Stomach (tissue), 9 donors: ENCODE measurements around the gene OR13J1. TPM values are rescaled to one million over a fixed set of nuclear protein-coding genes. Genes with fewer than 3 reads are reported as not detected.

Experiments
- DNase-seq, 2 donors: peaks; one replicate each; pipeline versions ENCODE4 v3.0.0 to v3.0.0-alpha.2; 2013 to 2019
- H3K27ac ChIP-seq, 5 donors: fragments of 200-600 bp in 4 of 5; sonication (generic) in 4 of 5; one replicate each; pipeline ENCODE4 v1.5.1; 2013 to 2019; ENCODE audit warnings: mild to moderate bottlenecking in 1 of 5, moderate library complexity in 1 of 5
- H3K27me3 ChIP-seq, 3 donors: fragments of 200-600 bp; sonication (generic); one replicate each; pipeline ENCODE4 v1.5.1; 2017 to 2019; ENCODE audit warnings: mixed run types in 1 of 3
- H3K36me3 ChIP-seq, 4 donors: fragments of 200-600 bp; sonication (generic); 1 replicate in 3 of 4; 2 replicates in 1 of 4; pipeline ENCODE4 v1.5.1; 2016 to 2019
- H3K4me1 ChIP-seq, 4 donors: fragments of 200-600 bp; sonication (generic); one replicate each; pipeline ENCODE4 v1.5.1; 2016 to 2019
- H3K4me3 ChIP-seq, 4 donors: fragments of 200-600 bp; sonication (generic) in 3 of 4; one replicate each; pipeline ENCODE4 v1.5.1; 2016 to 2019; ENCODE audit warnings: mild to moderate bottlenecking in 1 of 4
- H3K9me3 ChIP-seq, 4 donors: fragments of 200-600 bp; sonication (generic); one replicate each; pipeline ENCODE4 v1.5.1; 2016 to 2019
- EP300 ChIP-seq: sonication (generic); formaldehyde crosslinking; IDR thresholded peaks from one replicate; pipeline ENCODE4 v1.6.1; 2017; ENCODE audit warnings: antibody characterized with exemption
- POLR2A ChIP-seq, 4 donors: fragments of 450-650 bp; IDR thresholded peaks; one replicate each; pipeline ENCODE4 v1.6.1; 2016; ENCODE audit warnings: antibody characterized with exemption in 4 of 4, control low read depth in 2 of 4, mild to moderate bottlenecking in 1 of 4, moderate library complexity in 1 of 4
- POLR2AphosphoS5 ChIP-seq, 3 donors: sonication (generic); formaldehyde crosslinking; IDR thresholded peaks; one replicate each; pipeline ENCODE4 v1.6.1; 2016; ENCODE audit warnings: antibody characterized with exemption in 3 of 3
- WGBS, 5 donors: extraction: QIAGEN DNeasy Blood & Tissue Kit in 3 of 5; methylation state at CpG; one replicate each; pipeline versions ENCODE4 v1.1.5 to v1.1.7; 2013 to 2018; 5-methylcytosine and 5-hydroxymethylcytosine counted together
- intact Hi-C: fragments of 100-400 bp; cut with DNase I; formaldehyde crosslinking; loops from one replicate; pipeline ENCODE4 v1.15.1; 2023; ENCODE audit warnings: low total_unique reads
- polyA plus RNA-seq, 3 donors: library from polyadenylated mRNA; stranded (reverse); fragments of 200-250 nt; gene quantifications; one replicate each; pipeline ENCODE4 v1.2.3, GENCODE V29; 2013
- total RNA-seq, 5 donors: library from RNA; depleted of rRNA; stranded (reverse); fragments of >200 nt; gene quantifications; one replicate each; pipeline versions ENCODE4 v1.1.0 to v1.2.3, GENCODE V29; 2014 to 2016
- TF ChIP-seq, protein P1 (sequence below), 7 experiments: fragments of 450-650 bp in 4 of 7; fragments of 200-600 bp in 3 of 7; sonication (generic) in 3 of 7; IDR thresholded peaks; one replicate each; pipeline ENCODE4 v1.5.1; 2016 to 2019; ENCODE audit warnings: antibody characterized with exemption in 7 of 7, control low read depth in 2 of 7, mild to moderate bottlenecking in 1 of 7
- donor health status: healthy with polysubstance abuse.
- donor health status: Bipolar disorder and iron deficiency.
- donor health status: healthy.

The OR13J1 gene
- total and polyA plus RNA-seq, 8 donors: not detected

DNA sequence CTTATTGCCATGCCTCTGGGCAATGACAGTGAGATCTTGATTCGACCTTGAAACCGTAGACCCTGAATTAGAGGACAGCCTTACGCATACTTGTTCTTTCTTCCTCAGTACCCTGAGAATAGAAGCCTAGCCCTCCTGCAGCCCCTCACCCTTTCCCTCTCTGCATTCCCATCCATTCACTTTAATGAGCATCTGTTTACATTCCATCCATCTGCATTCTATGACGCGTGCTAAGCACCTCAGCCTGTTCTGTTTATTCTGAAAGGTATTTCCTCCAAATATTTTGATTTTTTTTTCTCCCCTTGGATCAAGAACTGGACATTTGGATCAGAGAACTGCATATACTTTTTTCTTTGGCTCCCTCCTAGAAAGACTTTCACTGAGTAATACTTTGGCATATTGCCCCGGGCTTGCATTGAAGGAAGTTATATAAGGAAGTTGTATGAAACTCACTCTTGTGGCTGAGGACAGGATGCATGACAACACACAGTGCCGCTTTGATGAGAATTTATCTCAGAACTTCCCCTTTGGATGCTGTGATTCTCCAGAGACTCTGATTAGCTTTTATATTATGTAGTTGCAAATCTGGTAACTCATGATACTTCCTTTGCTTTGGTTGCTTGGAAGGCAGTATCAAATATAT, 25.5 kb downstream of the OR13J1 start:
- 16 to 25% (median 20%) methylated on average over 7 of the region's 7 CpGs for WGBS, 5 donors
- no peak overlapping the region for H3K4me3 ChIP-seq

GRCh38 chr9:35842795-35843194, 27.4 kb downstream of the OR13J1 start:
- intact Hi-C loops: no loop called here
- no peak for TF ChIP-seq POLR2A (IDR thresholded peaks at IDR 0.05)
- TF ChIP-seq, protein P1, sequence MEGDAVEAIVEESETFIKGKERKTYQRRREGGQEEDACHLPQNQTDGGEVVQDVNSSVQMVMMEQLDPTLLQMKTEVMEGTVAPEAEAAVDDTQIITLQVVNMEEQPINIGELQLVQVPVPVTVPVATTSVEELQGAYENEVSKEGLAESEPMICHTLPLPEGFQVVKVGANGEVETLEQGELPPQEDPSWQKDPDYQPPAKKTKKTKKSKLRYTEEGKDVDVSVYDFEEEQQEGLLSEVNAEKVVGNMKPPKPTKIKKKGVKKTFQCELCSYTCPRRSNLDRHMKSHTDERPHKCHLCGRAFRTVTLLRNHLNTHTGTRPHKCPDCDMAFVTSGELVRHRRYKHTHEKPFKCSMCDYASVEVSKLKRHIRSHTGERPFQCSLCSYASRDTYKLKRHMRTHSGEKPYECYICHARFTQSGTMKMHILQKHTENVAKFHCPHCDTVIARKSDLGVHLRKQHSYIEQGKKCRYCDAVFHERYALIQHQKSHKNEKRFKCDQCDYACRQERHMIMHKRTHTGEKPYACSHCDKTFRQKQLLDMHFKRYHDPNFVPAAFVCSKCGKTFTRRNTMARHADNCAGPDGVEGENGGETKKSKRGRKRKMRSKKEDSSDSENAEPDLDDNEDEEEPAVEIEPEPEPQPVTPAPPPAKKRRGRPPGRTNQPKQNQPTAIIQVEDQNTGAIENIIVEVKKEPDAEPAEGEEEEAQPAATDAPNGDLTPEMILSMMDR (IDR thresholded peaks at IDR 0.05): no peak
- no peak for TF ChIP-seq POLR2AphosphoS5 (IDR thresholded peaks at IDR 0.05)
- no peak for TF ChIP-seq EP300
- Histone ChIP-seq H3K9me3 (no peaks in the 10 kb centered on the region), H3K4me1 (peaks cover 34 to 54% (median 39%) of the 10 kb centered on the region in 4 donors), H3K36me3 (peaks cover 0 to 26% (median 15%) of the 10 kb centered on the region in 4 donors), H3K27me3 (peaks cover 0 to 16% (median 0%) of the 10 kb centered on the region in 3 donors), H3K4me3 (no peak overlapping the region), H3K27ac (peak overlapping the region in 1 of 5 donors; percentile 82)
- DNase-seq: no peak
- WGBS, 5 donors: 74 to 93% (median 82%) methylated on average over 3 of the region's 3 CpGs

More for the DNA sequence above, 25.5 kb downstream of the OR13J1 start:
- peak; percentile 64 to 93 for DNase-seq
- intact Hi-C loops: no loop called here
- H3K36me3 ChIP-seq: peaks cover 0 to 31% (median 18%) of the 10 kb centered on the region in 4 donors
- TF ChIP-seq POLR2A (IDR thresholded peaks at IDR 0.05) (no peak), POLR2AphosphoS5 (IDR thresholded peaks at IDR 0.05) (peak; percentile 23 to 86 (median 25))
- H3K27ac ChIP-seq: peak overlapping the region; percentile 70 to 82 (median 76)
- H3K4me1 ChIP-seq: peaks cover 34 to 56% (median 42%) of the 10 kb centered on the region in 4 donors
- peaks cover 0 to 13% (median 0%) of the 10 kb centered on the region in 3 donors for H3K27me3 ChIP-seq
- no peaks in the 10 kb centered on the region for H3K9me3 ChIP-seq

- Histone ChIP-seq H3K27me3 (peaks cover 0 to 16% (median 0%) of the 10 kb centered on the region in 3 donors), H3K4me3 (no peak overlapping the region), H3K4me1 (peaks cover 34 to 49% (median 36%) of the 10 kb centered on the region in 4 donors), H3K36me3 (peaks cover 0 to 20% (median 11%) of the 10 kb centered on the region in 4 donors), H3K9me3 (no peaks in the 10 kb centered on the region), H3K27ac (peak overlapping the region in 1 of 5 donors; percentile 82)
- no peak for DNase-seq
- TF ChIP-seq POLR2AphosphoS5 (IDR thresholded peaks at IDR 0.05) (no peak), POLR2A (IDR thresholded peaks at IDR 0.05) (no peak), EP300 (no peak)
- TF ChIP-seq, protein P1 (IDR thresholded peaks at IDR 0.05): no peak
- 92 to 95% (median 93%) methylated on average over 9 to 17 of the region's 17 CpGs for WGBS, 5 donors
- intact Hi-C loops: no loop called here
Observed at GRCh38 chr9:35842020-35842745, 28.0 kb downstream of the OR13J1 start.

GRCh38 chr9:35841645-35841900, 28.6 kb downstream of the OR13J1 start:
- DNase-seq: no peak
- Histone ChIP-seq H3K9me3 (no peaks in the 10 kb centered on the region), H3K27ac (no peak overlapping the region), H3K27me3 (peaks cover 0 to 15% (median 0%) of the 10 kb centered on the region in 3 donors), H3K4me3 (no peak overlapping the region), H3K4me1 (peaks cover 30 to 43% (median 31%) of the 10 kb centered on the region in 4 donors), H3K36me3 (peaks cover 0 to 14% (median 4%) of the 10 kb centered on the region in 4 donors)
- WGBS, 5 donors: 71 to 96% (median 85%) methylated on average over 4 to 5 of the region's 5 CpGs
- intact Hi-C loops: no loop called here
- no peak for TF ChIP-seq POLR2AphosphoS5 (IDR thresholded peaks at IDR 0.05)
- TF ChIP-seq POLR2A (IDR thresholded peaks at IDR 0.05): no peak
- no peak for TF ChIP-seq EP300
- TF ChIP-seq, protein P1 (IDR thresholded peaks at IDR 0.05): no peak
